Activated CD4-positive, CD25-positive, alpha-beta regulatory T cell (primary cell): ENCODE data around the gene VASH1.
"Not testable (repeated sequence)": the region's sequence is repeated elsewhere in the genome, so short reads cannot be mapped to it uniquely, and the experiment has no call there.

Source experiments
- DNase-seq, 4 experiments: peaks; one replicate each; lab custom pipeline; 2025; lab: John Stamatoyannopoulos, UW

The VASH1 gene

GRCh38 chr14:76761136-76761959, at the start of gene VASH1:
Gene VASH1 (plus strand): TSS chr14:76761468. CDS start chr14:76762822, 1,354 bp downstream.
- peak; percentile 14 to 32 (median 28) for DNase-seq

GRCh38 chr14:76713121-76713520, 48.1 kb upstream of the VASH1 start:
- no peak for DNase-seq

GRCh38 chr14:76714470-76714869, 46.8 kb upstream of the VASH1 start:
- no peak for DNase-seq

GRCh38 chr14:76715101-76715500, 46.2 kb upstream of the VASH1 start:
- DNase-seq = no peak

DNA sequence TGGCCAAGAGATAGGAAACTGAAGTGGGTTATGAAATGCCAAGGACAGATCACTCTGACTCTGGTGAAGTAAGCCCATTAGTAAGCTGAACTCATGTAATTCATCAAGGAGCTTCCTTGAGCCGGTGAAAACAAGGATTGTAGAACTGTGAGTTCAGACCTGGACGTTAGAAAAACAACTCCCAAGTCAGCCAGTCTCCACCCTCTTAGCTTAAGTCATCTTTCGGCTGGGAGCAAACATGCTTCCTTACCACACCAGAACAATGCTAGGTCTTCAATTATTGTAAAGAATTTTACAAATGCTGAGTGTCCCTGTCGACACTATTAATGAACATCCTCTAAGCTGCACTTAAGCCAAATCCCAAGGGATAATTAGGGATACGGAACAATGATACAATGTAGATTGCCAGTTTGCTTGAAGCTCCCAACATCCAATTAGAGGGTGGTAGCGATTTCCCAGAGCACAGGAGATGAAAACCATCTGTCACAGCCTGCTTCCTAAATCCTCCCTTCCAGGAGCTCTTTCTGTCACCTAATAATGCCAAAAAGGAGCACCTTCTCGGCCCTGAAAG, 45.7 kb upstream of the VASH1 start:
- DNase-seq = no peak

GRCh38 chr14:76716285-76716684, 45.0 kb upstream of the VASH1 start:
- no peak for DNase-seq

DNA sequence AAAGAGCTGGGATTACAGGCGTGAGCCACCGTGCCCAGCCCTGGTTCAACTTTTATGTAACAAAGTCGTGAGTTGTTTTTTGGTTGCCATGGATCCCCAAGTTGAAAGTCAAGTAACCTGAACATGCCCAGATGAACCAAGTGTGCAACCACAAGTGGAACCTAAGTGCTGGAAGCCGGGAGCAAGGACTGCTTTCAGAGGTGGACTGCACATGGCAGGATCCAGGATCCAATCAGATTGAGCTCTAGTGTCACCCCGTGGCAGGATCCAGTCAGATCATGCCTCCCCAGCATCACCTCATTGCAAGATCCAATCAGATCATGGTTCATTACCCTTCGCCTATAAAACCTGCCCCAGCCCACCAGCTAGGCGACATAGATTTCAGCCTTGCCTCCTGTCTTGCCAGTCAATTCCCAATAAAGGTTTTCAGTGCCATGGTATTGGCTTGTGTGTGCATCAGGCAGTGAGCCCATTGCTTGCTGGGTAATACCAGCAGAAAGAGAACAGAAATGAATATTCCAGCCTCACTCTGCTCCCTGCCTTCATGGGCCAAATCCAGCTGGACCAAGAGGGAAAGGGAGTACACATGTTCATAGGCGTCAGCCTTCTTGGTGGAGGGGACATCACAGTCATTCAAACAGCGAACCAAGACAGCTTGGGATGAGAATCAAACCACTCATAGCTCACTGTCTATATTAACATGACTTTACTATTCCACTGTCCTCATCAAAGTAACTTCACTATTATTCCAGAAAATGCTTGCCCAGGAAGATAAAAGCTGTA, 43.6 kb upstream of the VASH1 start:
- no peak for DNase-seq

- DNase-seq = no peak
Observed at GRCh38 chr14:76718306-76719040, 42.8 kb upstream of the VASH1 start.

- no peak for DNase-seq
Observed at GRCh38 chr14:76719666-76720065, 41.6 kb upstream of the VASH1 start.

- DNase-seq = no peak
Observed at GRCh38 chr14:76720382-76720813, 40.9 kb upstream of the VASH1 start.

- not testable (repeated sequence) for DNase-seq
Observed at GRCh38 chr14:76721506-76721905, 39.8 kb upstream of the VASH1 start.

DNA sequence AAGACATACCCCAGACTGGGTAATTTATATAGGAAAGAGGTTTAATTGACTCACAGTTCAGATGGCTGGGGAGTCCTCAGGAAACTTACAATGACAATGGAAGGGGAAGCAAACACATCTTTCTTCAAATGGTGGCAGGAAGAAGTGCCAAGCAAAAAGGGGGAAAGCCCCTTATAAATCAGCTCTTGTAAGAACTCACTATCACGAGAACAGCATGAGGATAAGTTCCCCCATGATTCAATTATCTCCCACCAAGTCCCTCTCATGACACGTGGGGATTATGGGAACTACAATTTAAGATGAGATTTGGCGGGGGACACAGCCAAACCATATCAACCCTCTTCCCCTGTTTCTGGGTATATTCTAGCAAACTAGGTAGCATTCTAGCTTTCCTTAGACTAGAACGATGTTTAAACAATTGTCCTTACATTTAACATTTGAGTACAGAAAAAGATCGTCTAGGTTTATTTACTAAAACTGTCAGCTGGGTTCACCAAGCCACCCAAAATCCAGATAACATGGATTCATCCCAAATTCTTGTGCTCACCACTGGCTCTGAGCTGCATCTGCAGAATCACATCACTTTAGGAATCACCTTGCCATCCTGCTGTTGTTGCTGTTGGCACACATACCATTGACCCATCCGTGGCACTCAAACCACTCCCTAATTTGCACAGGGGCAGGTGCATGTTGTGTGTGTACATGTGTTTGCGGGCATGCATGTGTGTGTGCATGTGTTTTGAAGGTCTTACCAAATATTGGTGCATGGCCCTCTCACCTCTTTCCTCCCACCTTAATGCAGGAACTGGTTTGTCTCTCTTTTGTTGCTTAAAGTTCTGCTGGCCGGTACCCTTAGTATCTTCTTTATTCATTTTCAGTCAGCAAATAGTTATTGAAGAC, 36.4 kb upstream of the VASH1 start:
- no peak for DNase-seq

- no peak for DNase-seq
Observed at GRCh38 chr14:76726551-76726970, 34.7 kb upstream of the VASH1 start.

GRCh38 chr14:76727384-76727783, 33.9 kb upstream of the VASH1 start:
- DNase-seq = no peak

GRCh38 chr14:76727901-76728300, 33.4 kb upstream of the VASH1 start:
- DNase-seq = no peak

GRCh38 chr14:76729258-76729657, 32.0 kb upstream of the VASH1 start:
- no peak for DNase-seq

GRCh38 chr14:76729953-76730505, 31.2 kb upstream of the VASH1 start:
- no peak for DNase-seq

DNA sequence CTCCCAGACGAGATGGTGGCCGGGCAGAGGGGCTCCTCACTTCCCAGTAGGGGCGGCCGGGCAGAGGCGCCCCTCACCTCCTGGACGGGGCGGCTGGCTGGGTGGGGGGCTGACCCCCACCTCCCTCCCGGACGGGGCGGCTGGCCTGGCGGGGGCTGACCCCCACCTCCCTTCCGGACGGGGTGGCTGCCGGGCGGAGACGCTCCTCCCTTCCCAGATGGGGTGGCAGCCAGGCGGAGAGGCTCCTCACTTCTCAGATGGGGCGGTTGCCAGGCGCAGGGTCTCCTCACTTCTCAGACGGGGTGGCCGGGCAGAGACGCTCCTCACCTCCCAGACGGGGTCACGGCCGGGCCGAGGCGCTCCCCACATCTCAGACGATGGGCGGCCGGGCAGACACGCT, 26.8 kb upstream of the VASH1 start:
- DNase-seq = not testable (repeated sequence)

GRCh38 chr14:76736514-76736913, 24.8 kb upstream of the VASH1 start:
- DNase-seq = no peak

GRCh38 chr14:76741074-76741473, 20.2 kb upstream of the VASH1 start:
- DNase-seq = no peak

DNA sequence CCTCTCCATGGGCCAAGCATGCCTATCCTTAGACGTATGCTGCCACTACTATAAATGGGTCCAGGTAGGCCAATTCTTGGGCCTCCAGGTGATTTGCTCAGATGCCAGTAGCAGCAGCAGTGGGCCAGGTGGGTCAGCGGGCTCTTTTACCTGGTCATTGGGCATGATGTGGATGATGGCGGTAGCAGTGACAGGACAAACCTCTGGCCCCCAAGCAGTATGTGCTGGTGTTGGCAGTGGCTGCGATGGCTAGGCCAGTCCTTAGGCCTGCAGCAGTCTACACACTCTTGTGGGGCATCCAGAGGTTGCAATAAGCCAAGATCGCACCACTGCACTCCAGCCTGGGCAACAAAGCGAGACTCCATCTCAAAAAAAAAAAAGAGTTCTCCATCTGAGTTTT, 19.1 kb upstream of the VASH1 start:
- DNase-seq = no peak
